Type B pancreatic cell (in vitro differentiated cells): ENCODE results near the gene SLC26A4. TPM values are rescaled to one million over a fixed set of nuclear protein-coding genes. Genes with fewer than 3 reads are reported as not detected.

Source experiments
- DNase-seq: peaks from one replicate; pipeline ENCODE4 v3.0.0; 2021; ENCODE audit warnings: mixed read lengths; ENCODE audit not compliant: unreplicated experiment; ENCODE audit errors: extremely low spot score
- H3K27ac Mint-ChIP-seq: 2 replicates; pipeline ENCODE4 v1.8.0; 2021; ENCODE audit warnings: mild to moderate bottlenecking, mixed read lengths
- H3K27me3 Mint-ChIP-seq: 2 replicates; pipeline ENCODE4 v1.8.0; 2021; ENCODE audit warnings: mixed read lengths
- H3K36me3 Mint-ChIP-seq: 2 replicates; pipeline ENCODE4 v1.8.0; 2021; ENCODE audit warnings: mixed read lengths
- H3K4me1 Mint-ChIP-seq: one replicate; pipeline ENCODE4 v1.8.0; 2021; ENCODE audit warnings: mixed read lengths; ENCODE audit not compliant: unreplicated experiment
- H3K4me3 Mint-ChIP-seq: 2 replicates; pipeline ENCODE4 v1.8.0; 2021; ENCODE audit warnings: mild to moderate bottlenecking, mixed read lengths
- H3K9me3 Mint-ChIP-seq: 2 replicates; pipeline ENCODE4 v1.8.0; 2021; ENCODE audit warnings: mixed read lengths
- CTCF ChIP-seq: fragments of 200-600 bp; sonication (generic); conservative IDR thresholded peaks from 2 replicates; pipeline ENCODE4 v1.5.0; 2021; ENCODE audit warnings: antibody characterized with exemption, mild to moderate bottlenecking
- total RNA-seq: library from RNA; stranded (reverse); gene quantifications from 2 replicates; pipeline ENCODE4 v1.2.1, GENCODE V29; 2021; ENCODE audit warnings: low replicate concordance

Gene SLC26A4
- total RNA-seq, 1 donor from 2014 or later, result not detected

DNA sequence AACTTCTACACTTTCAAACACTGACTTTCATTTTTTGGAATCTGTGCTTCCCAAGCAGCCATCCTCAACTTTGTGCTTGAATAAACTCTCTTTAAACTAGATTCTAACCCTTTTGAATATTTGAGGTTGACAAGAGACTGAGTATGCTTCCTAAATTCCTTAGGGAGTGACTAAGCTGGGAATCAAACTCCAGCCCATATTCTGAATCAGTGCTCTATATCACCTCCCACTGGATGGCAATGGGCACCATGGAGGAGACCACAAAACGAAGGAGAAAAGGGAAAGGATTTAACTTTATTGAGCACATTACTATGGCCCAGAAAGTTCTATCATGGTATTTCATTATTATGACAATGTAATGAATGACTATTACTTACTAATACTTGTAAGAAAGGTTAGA lies 17.2 kb upstream of the SLC26A4 start:
- H3K9me3 Mint-ChIP-seq, result peaks cover 6% of the 10 kb centered on the region
- no peaks in the 10 kb centered on the region for H3K4me1 Mint-ChIP-seq

GRCh38 chr7:107643938-107644308 lies 16.7 kb upstream of the SLC26A4 start:
- H3K36me3 Mint-ChIP-seq, result no peaks in the 10 kb centered on the region
- no peak overlapping the region for H3K4me3 Mint-ChIP-seq
- peaks cover 6% of the 10 kb centered on the region for H3K9me3 Mint-ChIP-seq
- no peak overlapping the region for H3K27ac Mint-ChIP-seq
- DNase-seq, result no peak
- H3K27me3 Mint-ChIP-seq, result peaks cover 46% of the 10 kb centered on the region
- H3K4me1 Mint-ChIP-seq, result no peaks in the 10 kb centered on the region
- TF ChIP-seq CTCF, result no peak

More for the DNA sequence above, 17.2 kb upstream of the SLC26A4 start:
- Mint-ChIP-seq H3K27ac (no peak overlapping the region), H3K36me3 (no peaks in the 10 kb centered on the region), H3K4me3 (no peak overlapping the region), H3K27me3 (peaks cover 48% of the 10 kb centered on the region)
- no peak for TF ChIP-seq CTCF
- no peak for DNase-seq

DNA sequence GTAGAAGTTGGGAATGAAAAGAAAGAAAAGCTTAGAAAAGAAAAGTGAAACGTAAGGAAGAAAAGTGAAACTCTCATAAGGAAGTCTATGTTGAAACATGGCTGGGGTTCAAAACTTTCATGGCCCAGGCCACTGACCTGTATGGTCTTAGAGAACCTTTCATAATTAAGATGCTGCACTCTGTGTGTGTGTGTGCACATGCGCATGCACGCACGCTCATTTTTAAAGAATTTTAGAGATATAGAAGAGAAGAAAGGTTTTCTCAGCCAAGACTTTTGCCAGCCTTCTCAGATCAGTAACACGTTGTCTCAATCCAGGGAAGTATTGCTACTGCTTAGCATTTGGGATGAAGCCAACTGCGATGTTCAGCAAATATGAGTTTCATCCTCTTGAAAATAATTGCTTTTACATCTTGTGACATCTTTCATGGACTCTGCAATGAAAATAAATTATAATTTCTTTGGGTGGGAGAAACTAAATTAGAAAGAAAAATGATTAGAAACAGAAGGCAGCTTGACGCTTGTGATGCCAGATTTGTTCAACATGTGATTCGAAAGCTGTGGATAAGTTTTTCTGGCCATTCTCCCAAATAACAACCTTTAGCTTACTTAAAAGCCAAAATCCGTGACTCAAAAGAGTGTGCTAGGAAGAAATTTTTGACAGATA lies 16.2 kb upstream of the SLC26A4 start:
- TF ChIP-seq CTCF, result no peak
- Mint-ChIP-seq H3K27ac (no peak overlapping the region), H3K36me3 (no peaks in the 10 kb centered on the region), H3K4me1 (no peaks in the 10 kb centered on the region), H3K27me3 (peaks cover 45% of the 10 kb centered on the region), H3K9me3 (peaks cover 6% of the 10 kb centered on the region), H3K4me3 (no peak overlapping the region)
- DNase-seq, result no peak

GRCh38 chr7:107652642-107653041 lies 8.0 kb upstream of the SLC26A4 start:
- Mint-ChIP-seq H3K4me1 (no peaks in the 10 kb centered on the region), H3K36me3 (no peaks in the 10 kb centered on the region), H3K4me3 (no peak overlapping the region), H3K27ac (no peak overlapping the region), H3K27me3 (peaks cover 36% of the 10 kb centered on the region), H3K9me3 (no peaks in the 10 kb centered on the region)
- no peak for DNase-seq
- TF ChIP-seq CTCF, result no peak

- H3K4me3 Mint-ChIP-seq, result no peak overlapping the region
- H3K4me1 Mint-ChIP-seq, result no peaks in the 10 kb centered on the region
- DNase-seq, result no peak
- peaks cover 83% of the 10 kb centered on the region for H3K27me3 Mint-ChIP-seq
- TF ChIP-seq CTCF, result no peak
- no peak overlapping the region for H3K27ac Mint-ChIP-seq
- H3K9me3 Mint-ChIP-seq, result no peaks in the 10 kb centered on the region
- H3K36me3 Mint-ChIP-seq, result no peaks in the 10 kb centered on the region
Observed at GRCh38 chr7:107658467-107658866, 2.2 kb upstream of the SLC26A4 start.
